Activated CD8-positive, alpha-beta memory T cell treated with anti-CD3 and anti-CD28 coated beads for 24 hours (primary cell): ENCODE data around the gene BAIAP2.
A peak's percentile ranks its signal among the peaks of the same experiment; 100 is the strongest.

Source experiments
- DNase-seq: peaks from one replicate; pipeline ENCODE4 v3.0.0-alpha.2; 2020

BAIAP2 gene

GRCh38 chr17:81093619-81094508 is 58.9 kb downstream of the BAIAP2 start:
- peak; percentile 64 for DNase-seq

GRCh38 chr17:81094509-81095382 is 59.8 kb downstream of the BAIAP2 start:
- DNase-seq = peak; percentile 97

DNA sequence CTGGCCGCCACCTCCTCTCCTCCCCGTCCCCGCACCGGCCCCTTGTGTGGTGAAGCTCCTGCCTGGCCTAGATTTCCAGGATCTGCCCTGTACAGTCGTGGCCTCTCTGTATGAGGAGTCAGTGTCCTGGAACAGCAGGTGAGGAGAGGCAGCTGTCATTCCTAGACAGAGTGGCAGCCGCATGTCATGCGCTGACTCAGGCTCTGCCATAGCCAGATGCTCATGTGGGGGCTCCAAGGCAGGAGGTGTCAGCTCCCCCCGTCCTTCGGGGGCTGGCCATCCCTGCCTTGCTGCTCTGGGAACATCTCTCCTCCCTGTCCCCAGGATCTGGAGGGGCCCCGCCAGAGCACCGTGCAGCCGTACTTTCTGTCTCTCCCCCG is 60.4 kb downstream of the BAIAP2 start:
- peak; percentile 81 for DNase-seq

GRCh38 chr17:81096741-81097133 is 61.8 kb downstream of the BAIAP2 start:
- no peak for DNase-seq

- DNase-seq = peak; percentile 84
These were observed 62.4 kb downstream of the BAIAP2 start for GRCh38 chr17:81097134-81097942.

- DNase-seq = peak; percentile 67
These were observed 63.0 kb downstream of the BAIAP2 start for GRCh38 chr17:81097943-81098308.

DNA sequence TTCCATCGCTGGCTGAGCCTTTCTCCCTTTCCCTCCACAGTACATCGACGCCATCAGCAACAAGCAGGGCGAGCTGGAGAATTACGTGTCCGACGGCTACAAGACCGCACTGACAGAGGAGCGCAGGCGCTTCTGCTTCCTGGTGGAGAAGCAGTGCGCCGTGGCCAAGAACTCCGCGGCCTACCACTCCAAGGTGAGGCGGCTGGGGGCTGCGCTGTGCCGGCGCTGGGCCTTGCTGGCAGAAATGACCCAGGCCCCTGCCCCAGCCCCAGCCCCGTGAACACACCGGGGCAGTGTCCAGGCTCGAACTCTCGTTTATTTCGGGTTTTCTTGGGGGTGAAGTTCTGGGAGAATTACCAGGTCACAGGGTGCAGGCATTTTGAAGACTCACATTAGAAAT is 64.9 kb downstream of the BAIAP2 start:
- no peak for DNase-seq

GRCh38 chr17:81100668-81101067 is 65.7 kb downstream of the BAIAP2 start:
- no peak for DNase-seq

DNA sequence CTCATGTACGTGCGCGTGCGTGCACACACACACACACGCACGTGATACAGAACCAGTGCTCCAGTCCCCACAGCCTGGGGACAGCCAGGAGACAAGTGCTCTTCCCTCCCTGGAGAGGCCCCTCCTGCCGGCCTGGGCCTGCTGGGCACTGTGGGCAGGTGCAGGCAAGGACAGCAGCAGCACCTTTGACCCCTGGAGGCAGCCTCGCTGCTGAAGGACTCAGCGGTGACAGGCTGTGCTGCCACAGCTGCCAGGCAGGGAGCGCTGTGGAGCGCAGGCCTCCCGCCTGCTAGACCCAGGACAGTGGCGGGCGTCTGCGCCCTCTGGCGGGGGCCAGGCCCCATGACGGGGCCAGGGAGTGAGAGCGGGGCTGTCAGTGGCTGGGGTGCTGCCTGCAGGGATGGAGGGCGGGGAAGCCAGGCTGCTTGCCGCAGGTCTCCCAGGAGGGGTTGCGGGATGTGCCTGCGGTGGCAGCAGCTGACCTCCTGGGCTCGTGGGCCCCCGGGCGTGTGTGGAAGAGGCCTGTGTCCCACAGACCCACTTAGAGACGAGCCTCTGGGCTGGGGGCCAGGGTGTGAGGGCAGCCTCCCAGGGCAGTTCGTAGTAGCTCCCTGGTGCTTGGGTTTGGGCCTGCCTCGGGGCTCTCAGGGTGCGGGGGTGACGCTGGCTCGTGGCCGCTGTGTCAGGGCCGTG is 66.8 kb downstream of the BAIAP2 start:
- DNase-seq = peak; percentile 96

DNA sequence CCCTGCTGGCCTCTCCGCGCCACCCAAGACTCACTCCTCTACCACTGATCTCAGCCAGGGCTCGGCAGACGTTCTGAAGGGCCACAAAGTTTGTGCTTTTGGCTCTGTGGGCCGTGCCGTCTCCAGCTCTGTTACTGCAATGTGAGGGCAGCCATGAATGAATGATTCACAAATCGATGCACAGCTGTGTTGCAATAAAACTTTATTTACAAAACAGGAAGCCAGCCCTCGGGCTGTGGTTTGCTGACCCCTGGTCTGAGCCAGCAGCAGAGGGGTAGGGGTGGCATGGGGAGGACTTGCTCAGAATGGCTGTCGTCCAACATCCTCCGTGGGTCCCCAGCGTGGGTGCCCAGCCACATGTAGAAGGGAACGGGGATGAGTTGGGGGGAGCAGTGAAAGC is 67.4 kb downstream of the BAIAP2 start:
- DNase-seq = no peak

DNA sequence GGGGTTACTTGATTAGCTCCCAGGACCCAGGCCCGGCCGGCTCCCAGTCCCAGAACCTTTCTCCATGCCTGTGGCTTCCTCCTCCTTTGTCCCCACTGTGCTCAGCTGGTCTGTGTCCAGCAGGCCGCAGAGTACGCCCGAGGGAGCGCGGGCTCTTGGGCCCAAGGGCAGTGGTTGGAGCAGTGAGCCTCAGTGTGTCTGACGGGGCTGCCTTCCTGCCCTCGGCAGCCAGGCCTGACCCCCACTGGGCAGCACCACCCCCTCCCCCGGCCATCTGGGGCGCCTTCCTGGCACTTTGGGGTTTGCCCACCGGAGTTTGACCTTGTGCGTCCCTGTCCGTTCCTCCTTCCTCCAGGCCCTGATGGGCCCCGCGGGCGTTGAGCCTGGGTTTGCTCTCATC is 67.9 kb downstream of the BAIAP2 start:
- DNase-seq = no peak

DNA sequence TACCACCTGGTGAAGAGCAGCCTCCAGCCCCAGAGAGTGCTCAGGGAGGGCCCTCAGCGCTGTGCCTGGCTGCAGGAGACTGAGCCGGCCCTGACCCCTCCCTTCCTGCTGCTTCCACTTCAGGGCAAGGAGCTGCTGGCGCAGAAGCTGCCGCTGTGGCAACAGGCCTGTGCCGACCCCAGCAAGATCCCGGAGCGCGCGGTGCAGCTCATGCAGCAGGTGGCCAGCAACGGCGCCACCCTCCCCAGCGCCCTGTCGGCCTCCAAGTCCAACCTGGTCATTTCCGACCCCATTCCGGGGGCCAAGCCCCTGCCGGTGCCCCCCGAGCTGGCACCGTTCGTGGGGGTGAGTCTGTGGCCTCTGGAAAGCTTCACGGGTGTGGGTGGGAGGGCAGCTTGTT is 68.4 kb downstream of the BAIAP2 start:
- DNase-seq = no peak

DNA sequence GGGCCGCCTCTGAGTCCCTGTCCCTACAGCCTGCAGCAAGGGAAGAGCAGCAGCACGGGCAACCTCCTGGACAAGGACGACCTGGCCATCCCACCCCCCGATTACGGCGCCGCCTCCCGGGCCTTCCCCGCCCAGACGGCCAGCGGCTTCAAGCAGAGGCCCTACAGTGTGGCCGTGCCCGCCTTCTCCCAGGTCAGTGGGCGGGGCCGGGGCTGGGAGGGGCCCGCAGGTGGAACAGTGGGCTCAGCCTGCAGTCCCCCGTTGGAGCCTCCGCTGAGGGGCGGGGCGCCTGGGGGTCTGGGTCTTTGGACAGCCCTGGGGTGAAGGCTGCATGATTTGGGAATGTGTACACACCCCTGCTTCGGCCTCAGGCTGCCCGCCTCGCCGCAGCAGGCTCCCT is 71.8 kb downstream of the BAIAP2 start:
- no peak for DNase-seq

- no peak for DNase-seq
These were observed 73.3 kb downstream of the BAIAP2 start for GRCh38 chr17:81108220-81108619.

GRCh38 chr17:81109957-81110356 is 75.0 kb downstream of the BAIAP2 start:
- DNase-seq = no peak

DNA sequence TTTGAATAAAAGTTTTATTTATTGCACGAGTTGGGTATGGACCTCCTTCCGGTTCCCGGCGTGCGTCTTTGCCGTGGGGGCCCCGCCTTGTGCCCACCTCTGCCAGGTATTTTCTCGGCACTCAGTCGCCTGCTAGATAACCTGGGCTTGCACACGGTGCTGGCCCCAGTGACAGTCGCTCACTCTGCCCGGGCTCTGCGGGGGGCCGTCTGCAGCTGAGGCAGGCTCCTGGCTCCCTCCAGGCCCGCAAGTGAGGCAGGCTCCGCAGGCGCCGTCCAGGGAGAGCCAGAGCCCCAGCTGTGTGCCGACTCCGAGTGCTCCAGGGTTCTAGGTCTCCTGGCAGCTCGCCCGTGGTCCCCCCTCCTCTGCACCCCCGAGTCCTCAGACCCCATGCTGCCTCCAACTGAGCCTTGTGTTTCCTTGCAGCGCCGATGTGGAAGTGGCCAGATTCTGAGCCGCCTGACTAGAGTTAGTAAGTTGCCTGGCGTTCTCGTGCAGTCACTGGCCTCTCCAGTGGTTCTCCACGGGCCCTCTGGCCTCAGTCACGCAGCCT is 75.6 kb downstream of the BAIAP2 start:
- no peak for DNase-seq

DNA sequence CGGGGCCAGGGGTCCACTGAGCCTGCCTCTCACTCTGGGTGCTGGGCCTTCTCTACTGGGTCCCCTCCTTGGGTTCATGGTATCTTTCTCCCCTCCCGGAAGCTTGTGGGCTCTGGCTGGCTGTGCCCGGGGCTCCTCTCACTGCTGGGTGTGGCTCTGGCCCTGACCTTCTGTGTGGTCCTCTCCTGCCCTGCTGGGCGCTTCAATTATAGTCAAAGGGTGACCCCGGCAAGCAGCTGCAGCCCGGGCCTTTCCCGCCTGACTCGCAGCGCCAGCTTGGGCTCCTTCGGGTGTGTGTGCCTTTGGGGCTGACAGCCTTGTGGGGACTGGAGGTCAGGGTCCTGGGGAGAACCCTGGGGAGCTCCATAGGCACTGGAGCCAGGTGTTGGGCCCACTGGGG is 76.1 kb downstream of the BAIAP2 start:
- DNase-seq = no peak

DNA sequence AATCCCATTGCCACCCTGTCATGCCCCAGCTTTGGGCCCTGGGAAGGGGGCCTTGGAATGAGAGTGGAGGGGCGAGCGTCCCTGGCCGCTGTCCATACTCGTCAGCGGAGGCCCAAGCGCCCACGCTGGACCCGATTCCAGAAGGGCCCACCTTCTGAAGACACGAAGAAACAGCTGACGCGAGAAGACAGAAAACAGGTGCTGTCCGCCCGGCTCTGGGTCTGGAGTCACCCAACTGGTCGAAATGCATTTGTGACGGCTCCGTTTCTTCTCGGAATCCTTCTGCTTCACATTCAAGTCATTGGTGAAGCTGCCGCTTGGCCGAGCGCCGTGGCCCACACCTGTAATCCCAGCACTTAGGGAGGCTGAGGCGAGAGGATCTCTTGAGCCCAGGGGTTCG is 77.5 kb downstream of the BAIAP2 start:
- no peak for DNase-seq

DNA sequence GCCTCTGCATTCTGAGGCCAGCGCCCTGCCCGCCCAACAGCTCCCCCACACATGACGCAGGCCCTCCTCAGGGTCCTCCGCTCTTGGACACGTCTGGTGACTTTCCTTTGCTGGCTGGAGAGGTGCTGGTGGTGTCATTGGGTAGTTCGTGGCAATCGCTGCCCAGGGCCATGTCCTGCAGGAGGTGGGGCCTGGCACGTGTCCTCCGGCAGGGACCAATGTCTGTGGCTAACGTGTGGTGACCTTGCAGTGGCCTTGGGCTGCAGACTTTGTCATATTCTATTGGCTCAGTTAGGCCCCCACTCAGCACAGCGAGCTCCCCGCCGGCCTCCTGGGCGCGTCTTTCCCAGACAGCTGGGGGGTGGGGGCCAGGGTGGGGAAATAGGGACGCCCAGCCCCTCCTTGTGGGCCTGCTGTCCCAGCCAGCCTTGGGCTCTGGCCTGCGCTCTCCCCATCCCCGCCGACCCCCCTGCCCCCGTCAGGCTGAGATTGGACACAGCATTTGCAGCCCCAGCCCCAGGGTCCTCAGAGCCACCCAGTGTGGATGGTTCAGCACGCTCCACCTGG is 78.3 kb downstream of the BAIAP2 start:
- DNase-seq = no peak

DNA sequence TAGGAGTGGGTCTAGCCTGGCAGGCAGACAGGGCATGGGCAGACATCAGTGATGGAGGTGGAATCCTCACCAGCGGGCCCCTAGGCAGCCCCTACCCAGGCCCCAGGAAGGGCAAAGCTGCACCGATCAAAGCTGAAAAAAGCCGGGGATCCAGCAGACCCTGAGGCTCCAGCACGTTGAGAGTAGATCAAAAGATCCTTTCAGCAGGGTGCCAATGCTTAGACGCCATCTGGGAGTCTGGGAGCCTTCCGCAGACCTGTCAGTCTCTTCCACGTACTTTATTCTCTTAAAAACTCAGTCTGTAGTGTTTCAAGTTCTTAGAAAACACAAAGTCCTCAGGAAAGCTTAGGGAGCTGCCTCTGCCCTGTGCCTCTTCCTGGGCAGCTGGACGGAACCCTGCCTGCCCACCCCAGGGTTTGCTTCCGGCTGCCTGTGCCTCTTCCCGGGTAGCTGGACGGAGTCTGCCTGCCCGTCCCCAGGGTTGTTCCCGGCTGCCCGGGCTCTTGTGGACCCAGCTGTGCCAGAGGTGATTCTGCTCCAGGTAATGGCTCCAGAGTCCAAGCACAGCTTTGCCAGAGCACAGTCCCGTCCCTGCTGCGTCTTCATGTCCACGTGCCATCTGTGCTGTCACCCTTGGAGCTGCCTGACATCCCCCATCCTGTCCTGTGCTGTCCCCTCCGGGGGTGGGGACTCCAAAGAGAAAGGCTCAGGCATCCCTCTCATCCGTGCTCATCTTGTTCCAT is 79.6 kb downstream of the BAIAP2 start:
- DNase-seq = no peak

DNA sequence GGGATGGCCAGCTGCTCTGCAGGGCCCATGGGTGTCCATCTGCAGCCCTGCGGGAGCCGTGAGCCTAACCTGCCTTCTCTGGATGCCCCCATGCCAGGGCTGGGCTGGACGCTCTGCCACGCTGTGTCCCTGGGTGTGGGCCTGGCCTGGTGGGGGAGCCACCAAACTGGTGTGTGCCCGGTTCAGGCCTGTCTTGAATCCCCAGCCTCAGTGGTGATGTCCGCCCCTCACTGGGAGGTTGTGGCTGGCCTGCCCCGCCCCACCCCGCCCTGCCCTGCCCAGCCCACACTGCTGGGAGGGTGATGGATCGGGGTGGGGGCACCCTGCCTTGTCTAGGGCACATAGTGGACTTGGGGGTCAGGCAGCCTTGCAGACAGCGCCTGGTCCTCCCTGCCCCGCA is 80.3 kb downstream of the BAIAP2 start:
- no peak for DNase-seq
